ENCODE data around the gene ANKRD63. TPM values are rescaled to one million over a fixed set of nuclear protein-coding genes. Genes with fewer than 3 reads are reported as not detected.

ANKRD63 gene
- total RNA-seq, 4 donors from 2014 or later: not detected

DNA sequence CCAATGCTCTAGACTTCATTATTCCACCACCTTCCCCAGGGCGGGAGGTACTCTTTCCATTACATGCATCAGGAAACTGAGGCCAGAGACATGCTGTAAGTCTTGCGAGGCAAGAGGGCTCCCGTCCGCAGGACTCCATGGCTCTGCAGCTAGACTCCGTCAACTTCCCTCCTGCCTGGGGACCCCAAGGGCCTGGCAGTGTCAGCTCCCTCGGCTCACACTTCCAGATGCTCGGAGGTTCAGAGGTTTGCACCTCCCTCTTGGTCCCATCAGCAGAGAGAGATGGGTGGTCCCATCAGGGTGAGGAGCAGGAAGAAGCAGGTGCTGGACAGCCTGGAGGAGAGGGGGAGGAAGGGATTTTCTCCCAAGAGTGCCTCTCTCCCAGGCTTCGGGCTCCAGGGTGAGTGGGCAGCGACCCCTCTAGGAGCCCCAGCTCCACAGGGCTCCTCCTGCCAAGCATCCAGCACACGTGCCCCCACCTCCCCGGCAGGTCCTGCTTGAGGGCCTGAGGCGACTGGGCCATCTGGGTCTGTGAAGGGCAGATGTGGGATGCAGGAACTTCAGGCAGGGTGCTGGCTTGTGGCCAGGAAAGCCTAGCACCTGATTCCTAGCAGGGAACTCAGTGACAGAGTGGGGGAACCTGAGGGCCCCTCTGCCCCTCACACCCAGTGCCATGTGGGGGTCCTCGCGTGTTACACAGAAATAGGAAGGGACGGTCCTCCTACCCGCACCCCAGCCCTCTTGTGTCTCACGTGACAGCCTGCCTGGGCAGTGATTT is 34.7 kb downstream of the ANKRD63 start:
- Histone ChIP-seq H3K27ac (replicated peaks in 1 of 4) (no peak overlapping the region), H3K9me3 (no peaks in the 10 kb centered on the region), H3K4me1 (peaks cover 12 to 14% (median 12%) of the 10 kb centered on the region in 4 donors), H3K4me3 (no peak overlapping the region), H3K36me3 (no peaks in the 10 kb centered on the region), H3K27me3 (peaks cover 0 to 10% (median 4%) of the 10 kb centered on the region in 4 donors)
- WGBS: 87% methylated on average over 14 of the region's 17 CpGs
- TF ChIP-seq POLR2AphosphoS5 (IDR thresholded peaks at IDR 0.05) (no peak), EP300 (IDR thresholded peaks at IDR 0.05) (no peak), POLR2A (IDR thresholded peaks at IDR 0.05; ENCODE audit: low read depth) (no peak)
- TF ChIP-seq, protein P1, sequence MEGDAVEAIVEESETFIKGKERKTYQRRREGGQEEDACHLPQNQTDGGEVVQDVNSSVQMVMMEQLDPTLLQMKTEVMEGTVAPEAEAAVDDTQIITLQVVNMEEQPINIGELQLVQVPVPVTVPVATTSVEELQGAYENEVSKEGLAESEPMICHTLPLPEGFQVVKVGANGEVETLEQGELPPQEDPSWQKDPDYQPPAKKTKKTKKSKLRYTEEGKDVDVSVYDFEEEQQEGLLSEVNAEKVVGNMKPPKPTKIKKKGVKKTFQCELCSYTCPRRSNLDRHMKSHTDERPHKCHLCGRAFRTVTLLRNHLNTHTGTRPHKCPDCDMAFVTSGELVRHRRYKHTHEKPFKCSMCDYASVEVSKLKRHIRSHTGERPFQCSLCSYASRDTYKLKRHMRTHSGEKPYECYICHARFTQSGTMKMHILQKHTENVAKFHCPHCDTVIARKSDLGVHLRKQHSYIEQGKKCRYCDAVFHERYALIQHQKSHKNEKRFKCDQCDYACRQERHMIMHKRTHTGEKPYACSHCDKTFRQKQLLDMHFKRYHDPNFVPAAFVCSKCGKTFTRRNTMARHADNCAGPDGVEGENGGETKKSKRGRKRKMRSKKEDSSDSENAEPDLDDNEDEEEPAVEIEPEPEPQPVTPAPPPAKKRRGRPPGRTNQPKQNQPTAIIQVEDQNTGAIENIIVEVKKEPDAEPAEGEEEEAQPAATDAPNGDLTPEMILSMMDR (IDR thresholded peaks at IDR 0.05): no peak
- intact Hi-C loops (cut with DNase I): no loop called here
- no peak for DNase-seq (ENCODE audit: extremely low spot score)

DNA sequence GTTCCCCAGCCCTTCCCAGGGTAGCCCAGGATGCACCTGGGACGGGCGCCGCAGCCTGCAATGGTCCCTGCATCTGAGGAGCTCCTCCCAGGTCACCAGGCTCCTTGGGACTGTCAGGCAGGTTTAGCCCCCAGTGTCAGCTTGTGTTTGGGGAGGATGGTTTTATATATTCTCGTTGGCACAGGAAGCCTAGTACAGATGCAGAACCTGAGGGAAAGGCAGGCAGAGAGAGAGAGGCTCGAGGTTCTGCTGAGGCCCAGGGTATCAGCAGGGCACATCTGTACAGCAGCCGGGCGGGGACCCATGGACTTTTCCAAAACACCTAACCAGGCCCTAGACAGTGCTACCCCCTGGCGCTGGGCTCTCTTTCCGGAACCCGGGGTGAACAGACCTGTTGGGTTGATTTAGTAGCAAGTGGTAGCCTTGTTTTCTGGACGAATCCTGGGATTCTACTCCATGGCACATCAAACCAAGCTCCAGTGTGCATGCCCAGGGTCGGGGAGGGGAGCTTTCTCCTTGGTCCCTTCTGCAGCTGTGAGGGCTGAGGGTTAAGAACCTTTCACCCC is 35.4 kb downstream of the ANKRD63 start:
- 90% methylated on average over 12 of the region's 12 CpGs for WGBS
- Histone ChIP-seq H3K4me3 (no peak overlapping the region), H3K27ac (replicated peaks in 1 of 4) (no peak overlapping the region), H3K9me3 (no peaks in the 10 kb centered on the region), H3K36me3 (no peaks in the 10 kb centered on the region), H3K4me1 (peaks cover 5 to 7% (median 5%) of the 10 kb centered on the region in 4 donors), H3K27me3 (peaks cover 0 to 4% (median under 1%) of the 10 kb centered on the region in 4 donors)
- DNase-seq (ENCODE audit: extremely low spot score): no peak
- intact Hi-C loops (cut with DNase I): no loop called here
- TF ChIP-seq, protein P1 (IDR thresholded peaks at IDR 0.05): no peak
- TF ChIP-seq POLR2AphosphoS5 (IDR thresholded peaks at IDR 0.05) (no peak), EP300 (IDR thresholded peaks at IDR 0.05) (no peak), POLR2A (IDR thresholded peaks at IDR 0.05; ENCODE audit: low read depth) (no peak)

DNA sequence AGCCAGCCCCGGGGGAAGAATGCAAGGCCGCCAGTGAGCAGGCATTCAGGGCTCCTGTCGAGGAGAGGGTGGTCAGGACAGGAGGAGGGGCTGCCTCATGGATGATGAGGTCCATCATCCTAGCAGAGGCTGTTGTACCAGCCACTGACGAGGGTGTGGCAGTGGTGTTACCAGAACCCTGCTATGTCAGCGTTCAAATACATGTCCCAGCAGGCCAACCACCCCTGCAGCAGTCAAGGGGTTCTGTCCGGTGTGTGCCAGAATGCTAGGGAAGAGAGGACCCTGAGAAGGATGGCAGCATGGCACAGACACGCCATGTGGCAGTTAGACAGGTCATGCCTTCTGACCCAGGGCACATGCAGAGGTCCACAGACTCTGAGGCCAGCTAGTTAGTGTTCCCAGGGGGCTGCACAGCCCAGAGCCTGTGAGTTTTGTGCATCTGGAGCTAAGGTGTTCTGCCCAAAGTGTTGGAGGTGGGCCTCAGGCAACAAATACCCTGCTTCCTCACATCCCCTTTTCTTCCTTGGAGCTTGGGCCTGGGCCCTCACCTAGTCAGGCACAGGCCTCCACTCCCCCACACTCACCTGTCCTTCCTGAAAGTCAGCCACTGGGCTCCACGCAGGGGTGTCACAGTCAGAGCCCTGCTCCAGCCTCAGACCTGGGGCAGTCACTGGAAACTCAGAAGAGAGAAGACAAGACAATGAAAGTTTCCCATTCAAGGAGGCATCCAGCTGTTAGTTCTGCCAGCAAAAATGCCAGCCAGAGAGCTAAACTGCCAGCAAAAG is 36.2 kb downstream of the ANKRD63 start:
- DNase-seq (ENCODE audit: extremely low spot score): no peak
- no peaks in the 10 kb centered on the region for H3K4me1 ChIP-seq
- H3K27ac ChIP-seq (replicated peaks in 1 of 4): no peak overlapping the region
- WGBS: 96% methylated on average over 4 of the region's 8 CpGs
- no peaks in the 10 kb centered on the region for H3K36me3 ChIP-seq
- H3K27me3 ChIP-seq: no peaks in the 10 kb centered on the region
- no peaks in the 10 kb centered on the region for H3K9me3 ChIP-seq
- no peak for TF ChIP-seq POLR2A (IDR thresholded peaks at IDR 0.05; ENCODE audit: low read depth)
- TF ChIP-seq, protein P1 (IDR thresholded peaks at IDR 0.05): no peak
- no peak for TF ChIP-seq EP300 (IDR thresholded peaks at IDR 0.05)
- H3K4me3 ChIP-seq: no peak overlapping the region
- intact Hi-C loops (cut with DNase I): no loop called here

DNA sequence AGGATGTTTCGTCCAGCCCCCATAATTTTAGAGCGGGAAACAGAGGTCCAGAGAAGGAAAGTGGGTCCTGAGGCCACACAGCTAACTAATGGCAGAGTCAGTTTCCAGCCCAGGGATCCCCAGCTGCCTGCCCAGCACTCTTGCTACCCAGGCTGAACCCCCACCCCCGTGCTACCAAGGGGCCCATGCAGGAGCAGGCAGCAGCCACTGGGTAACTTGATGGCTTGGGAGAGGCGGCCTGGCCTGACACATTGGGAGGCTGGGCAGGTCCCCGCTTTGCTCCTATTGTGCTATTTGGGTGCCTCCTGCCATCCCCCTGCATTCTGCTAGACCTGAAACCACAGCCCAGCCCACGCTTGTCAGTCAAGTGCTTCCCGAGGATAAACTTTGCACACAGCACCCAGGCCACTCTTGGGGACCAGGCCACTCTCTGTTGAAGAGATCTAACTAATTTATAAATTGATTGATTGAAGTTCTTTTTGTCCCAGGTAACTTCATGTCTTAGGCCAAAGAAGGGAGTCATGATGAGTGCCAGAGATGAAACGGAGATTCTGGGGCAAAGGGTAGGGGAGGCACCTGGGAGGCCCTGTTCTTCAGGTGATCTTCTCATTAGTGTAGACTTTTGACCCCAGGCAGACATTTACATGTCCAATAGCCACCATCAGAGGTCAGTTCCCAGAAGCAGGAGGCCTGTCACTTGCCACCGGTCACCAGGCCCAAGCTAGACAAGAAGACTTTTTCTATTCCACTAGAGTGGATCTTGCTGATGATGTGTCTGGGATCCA is 37.0 kb downstream of the ANKRD63 start:
- Histone ChIP-seq H3K4me1 (no peaks in the 10 kb centered on the region), H3K27ac (replicated peaks in 1 of 4) (no peak overlapping the region), H3K4me3 (no peak overlapping the region), H3K36me3 (no peaks in the 10 kb centered on the region), H3K27me3 (no peaks in the 10 kb centered on the region), H3K9me3 (no peaks in the 10 kb centered on the region)
- no peak for DNase-seq (ENCODE audit: extremely low spot score)
- TF ChIP-seq POLR2AphosphoS5 (IDR thresholded peaks at IDR 0.05): no peak
- TF ChIP-seq, protein P1 (IDR thresholded peaks at IDR 0.05): no peak
- TF ChIP-seq POLR2A (IDR thresholded peaks at IDR 0.05; ENCODE audit: low read depth): no peak
- TF ChIP-seq EP300 (IDR thresholded peaks at IDR 0.05): no peak
- 90% methylated on average over 8 of the region's 9 CpGs for WGBS
- intact Hi-C loops (cut with DNase I): no loop called here

Data from esophagus muscularis mucosa (tissue), 4 donors.